Chondrocyte (in vitro differentiated cells): ENCODE data around the gene RCC2. TPM values are rescaled to one million over a fixed set of nuclear protein-coding genes. Genes with fewer than 3 reads are reported as not detected.
"Not testable (repeated sequence)": the region's sequence is repeated elsewhere in the genome, so short reads cannot be mapped to it uniquely, and the experiment has no call there.

Experiments used
- DNase-seq: peaks from one replicate; pipeline ENCODE4 v3.0.0; 2021; ENCODE audit warnings: mixed read lengths, low spot score
- H3K27ac Mint-ChIP-seq: one replicate; pipeline ENCODE4 v1.8.0; 2021; ENCODE audit warnings: mild to moderate bottlenecking, moderate library complexity, mixed read lengths; ENCODE audit not compliant: unreplicated experiment
- H3K27me3 Mint-ChIP-seq: 2 replicates; pipeline ENCODE4 v1.8.0; 2021; ENCODE audit warnings: low read depth, mixed read lengths
- H3K36me3 Mint-ChIP-seq: 2 replicates; pipeline ENCODE4 v1.8.0; 2021; ENCODE audit warnings: low read depth, mixed read lengths
- H3K4me1 Mint-ChIP-seq: 2 replicates; pipeline ENCODE4 v1.8.0; 2021; ENCODE audit warnings: low read depth, mild to moderate bottlenecking, mixed read lengths
- H3K4me3 Mint-ChIP-seq: one replicate; pipeline ENCODE4 v1.8.0; 2021; ENCODE audit warnings: mild to moderate bottlenecking, moderate library complexity, mixed read lengths; ENCODE audit not compliant: unreplicated experiment
- H3K9me3 Mint-ChIP-seq: 2 replicates; pipeline ENCODE4 v1.8.0; 2021; ENCODE audit warnings: low read depth, mixed read lengths
- long read RNA-seq: library from polyadenylated mRNA; stranded (forward); transcript quantifications from one replicate; pipeline ENCODE4 v2.0.0, GENCODE V29; 2021
- total RNA-seq: library from RNA; stranded (reverse); gene quantifications from 3 replicates; pipeline ENCODE4 v1.2.1, GENCODE V29; 2021
- TF ChIP-seq, protein P1 (sequence below): fragments of 200-600 bp; sonication (generic); IDR thresholded peaks from 2 replicates; pipeline ENCODE4 v1.5.0; 2021; ENCODE audit warnings: antibody characterized with exemption, mild to moderate bottlenecking, moderate library complexity

The RCC2 gene
- total RNA-seq, result 88.6 to 90.0 TPM (median 88.7 TPM) in 3 replicates
- long read RNA-seq, full-length matches to known transcripts, result 16 of 33 reads
- long read RNA-seq, partial matches to known transcripts, result 6 of 33 reads
- long read RNA-seq, other reads (novel, unspliced or antisense), result 11 of 33 reads

GRCh38 chr1:17439250-17440073 is at the start of gene RCC2:
Gene RCC2, minus strand, starts transcription at chr1:17439677. Its CDS starts 1,163 bp downstream, at chr1:17438514.
- Mint-ChIP-seq H3K4me1 (peaks cover 56% of the 10 kb centered on the region), H3K4me3 (peak within 1 kb of the TSS; percentile 95), H3K27me3 (no peaks in the 10 kb centered on the region), H3K27ac (peak within 1 kb of the TSS; percentile 98), H3K9me3 (no peaks in the 10 kb centered on the region), H3K36me3 (no peaks in the 10 kb centered on the region)
- TF ChIP-seq, protein P1, sequence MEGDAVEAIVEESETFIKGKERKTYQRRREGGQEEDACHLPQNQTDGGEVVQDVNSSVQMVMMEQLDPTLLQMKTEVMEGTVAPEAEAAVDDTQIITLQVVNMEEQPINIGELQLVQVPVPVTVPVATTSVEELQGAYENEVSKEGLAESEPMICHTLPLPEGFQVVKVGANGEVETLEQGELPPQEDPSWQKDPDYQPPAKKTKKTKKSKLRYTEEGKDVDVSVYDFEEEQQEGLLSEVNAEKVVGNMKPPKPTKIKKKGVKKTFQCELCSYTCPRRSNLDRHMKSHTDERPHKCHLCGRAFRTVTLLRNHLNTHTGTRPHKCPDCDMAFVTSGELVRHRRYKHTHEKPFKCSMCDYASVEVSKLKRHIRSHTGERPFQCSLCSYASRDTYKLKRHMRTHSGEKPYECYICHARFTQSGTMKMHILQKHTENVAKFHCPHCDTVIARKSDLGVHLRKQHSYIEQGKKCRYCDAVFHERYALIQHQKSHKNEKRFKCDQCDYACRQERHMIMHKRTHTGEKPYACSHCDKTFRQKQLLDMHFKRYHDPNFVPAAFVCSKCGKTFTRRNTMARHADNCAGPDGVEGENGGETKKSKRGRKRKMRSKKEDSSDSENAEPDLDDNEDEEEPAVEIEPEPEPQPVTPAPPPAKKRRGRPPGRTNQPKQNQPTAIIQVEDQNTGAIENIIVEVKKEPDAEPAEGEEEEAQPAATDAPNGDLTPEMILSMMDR, result peak; percentile 45
- DNase-seq, result no peak

- Mint-ChIP-seq H3K4me3 (no peak overlapping the region), H3K27ac (no peak overlapping the region), H3K27me3 (peaks cover 12% of the 10 kb centered on the region), H3K9me3 (no peaks in the 10 kb centered on the region), H3K4me1 (no peaks in the 10 kb centered on the region), H3K36me3 (no peaks in the 10 kb centered on the region)
- no peak for DNase-seq
- TF ChIP-seq, protein P1, result no peak
These were observed 46.8 kb upstream of the RCC2 start for GRCh38 chr1:17486242-17486641.

GRCh38 chr1:17485281-17485680 is 45.8 kb upstream of the RCC2 start:
- TF ChIP-seq, protein P1, result peak; percentile 72
- no peak overlapping the region for H3K4me3 Mint-ChIP-seq
- H3K9me3 Mint-ChIP-seq, result no peaks in the 10 kb centered on the region
- H3K4me1 Mint-ChIP-seq, result no peaks in the 10 kb centered on the region
- peaks cover 12% of the 10 kb centered on the region for H3K27me3 Mint-ChIP-seq
- no peak overlapping the region for H3K27ac Mint-ChIP-seq
- no peaks in the 10 kb centered on the region for H3K36me3 Mint-ChIP-seq
- no peak for DNase-seq

GRCh38 chr1:17481981-17482380 is 42.5 kb upstream of the RCC2 start:
- peaks cover 12% of the 10 kb centered on the region for H3K27me3 Mint-ChIP-seq
- not testable (repeated sequence) for H3K4me1 Mint-ChIP-seq, DNase-seq, H3K4me3 Mint-ChIP-seq, H3K9me3 Mint-ChIP-seq, H3K36me3 Mint-ChIP-seq, H3K27ac Mint-ChIP-seq

GRCh38 chr1:17480846-17481245 is 41.4 kb upstream of the RCC2 start:
- TF ChIP-seq, protein P1, result no peak
- no peak for DNase-seq
- Mint-ChIP-seq H3K4me1 (no peaks in the 10 kb centered on the region), H3K4me3 (no peak overlapping the region), H3K27me3 (peaks cover 12% of the 10 kb centered on the region), H3K27ac (no peak overlapping the region), H3K36me3 (no peaks in the 10 kb centered on the region), H3K9me3 (no peaks in the 10 kb centered on the region)
